ENCODE measurements around the gene TPST2.
A peak's percentile ranks its signal among the peaks of the same experiment; 100 is the strongest.

Gene TPST2

DNA sequence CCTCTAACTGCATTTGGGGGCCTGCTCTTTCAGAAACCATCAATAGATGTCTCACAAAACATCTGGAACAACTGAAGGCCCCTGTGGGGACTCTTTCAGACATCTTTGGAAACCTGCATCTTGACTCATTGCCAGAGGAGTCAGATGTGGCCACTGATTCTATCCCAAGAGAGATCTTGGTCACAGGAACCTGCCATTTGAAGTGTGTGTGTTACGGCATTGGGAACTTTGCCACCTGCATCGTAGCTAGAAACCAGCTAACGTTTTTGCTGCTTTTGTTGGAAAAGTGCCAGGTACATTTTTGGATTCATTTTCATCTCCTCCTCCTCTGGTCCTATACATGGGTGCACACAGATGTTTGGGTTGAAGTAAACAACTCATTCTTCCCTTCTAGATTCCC is 101.9 kb downstream of the TPST2 start:
- no peak for DNase-seq

DNA sequence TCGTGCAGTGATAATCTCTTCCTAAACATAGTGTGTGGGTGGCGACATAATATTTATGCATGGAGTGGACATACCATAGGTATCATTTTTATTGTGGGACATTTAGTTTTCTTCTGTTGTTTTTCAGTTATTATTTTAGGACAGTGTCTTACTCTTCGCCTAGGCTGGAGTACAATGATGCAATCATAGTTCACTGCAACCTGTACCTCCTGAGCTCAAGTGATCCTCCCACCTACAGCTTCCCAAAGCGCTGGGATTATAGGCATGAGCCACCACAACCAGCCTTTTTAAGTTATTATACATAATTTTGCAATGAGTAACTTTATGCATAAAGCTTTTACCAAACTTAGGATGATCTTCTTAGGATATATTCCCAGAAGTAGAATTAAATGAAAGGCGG is 103.5 kb downstream of the TPST2 start:
- DNase-seq = no peak

DNA sequence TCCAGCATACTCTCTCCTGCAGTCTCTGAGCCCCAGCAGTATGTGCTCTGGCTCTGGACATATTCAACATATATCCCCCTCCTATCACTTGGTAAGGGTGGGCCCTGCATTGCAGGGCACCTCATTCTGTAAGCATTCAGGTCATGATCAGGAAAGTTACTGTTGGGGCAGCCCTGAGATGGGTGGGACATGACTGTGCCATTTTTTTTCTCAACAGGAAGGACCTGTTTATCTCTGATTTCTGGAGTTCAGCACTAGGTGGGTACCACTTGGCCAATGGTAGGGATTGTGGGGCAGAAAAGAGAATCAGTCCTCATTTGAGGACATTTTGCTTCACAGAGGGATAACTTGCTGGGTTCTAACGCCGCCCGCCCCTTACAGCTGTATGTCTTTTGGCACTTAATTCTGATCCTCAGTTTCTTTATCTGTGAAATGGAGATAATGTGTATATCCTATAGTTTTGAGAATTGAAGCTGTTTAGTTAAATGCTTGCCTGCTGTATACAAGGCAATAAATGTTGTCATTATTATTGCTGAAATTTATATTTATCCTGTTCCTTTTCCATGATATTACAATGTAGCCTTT is 104.0 kb downstream of the TPST2 start:
- no peak for DNase-seq

DNA sequence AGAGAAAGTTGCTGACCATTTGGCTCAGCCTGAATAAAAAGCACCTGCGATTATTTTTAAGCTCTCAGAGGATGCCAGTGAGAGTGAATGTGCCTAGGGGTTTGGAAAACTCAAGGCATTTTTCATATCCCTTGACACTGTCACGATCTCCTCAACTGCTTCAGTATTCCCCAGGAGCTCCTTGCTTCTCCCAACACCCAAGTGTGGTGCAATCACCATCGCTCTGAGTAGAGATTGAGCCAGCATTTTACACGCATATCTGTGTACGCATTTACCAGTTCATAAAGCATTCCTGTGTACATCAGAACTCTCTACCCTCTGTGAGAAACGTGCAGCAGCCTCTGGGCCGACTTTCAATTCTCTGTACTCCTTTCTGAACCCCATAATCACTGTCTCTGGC is 104.9 kb downstream of the TPST2 start:
- no peak for DNase-seq

DNA sequence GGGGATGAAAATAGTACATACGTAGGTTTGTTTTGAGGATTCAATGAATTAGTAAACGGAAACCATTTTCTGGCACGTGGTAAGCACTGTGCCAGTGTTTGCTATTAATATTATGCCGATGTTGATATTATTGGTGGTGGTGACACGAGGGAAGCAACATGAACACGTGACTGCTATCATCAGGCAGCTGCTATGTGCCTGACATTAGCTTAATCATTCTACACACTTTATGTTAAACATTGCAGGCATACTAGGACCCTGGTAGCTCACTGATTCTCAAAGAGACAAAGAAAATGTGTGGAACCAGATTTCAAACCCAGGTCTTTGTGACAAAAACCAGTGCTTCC is 105.6 kb downstream of the TPST2 start:
- no peak for DNase-seq

DNA sequence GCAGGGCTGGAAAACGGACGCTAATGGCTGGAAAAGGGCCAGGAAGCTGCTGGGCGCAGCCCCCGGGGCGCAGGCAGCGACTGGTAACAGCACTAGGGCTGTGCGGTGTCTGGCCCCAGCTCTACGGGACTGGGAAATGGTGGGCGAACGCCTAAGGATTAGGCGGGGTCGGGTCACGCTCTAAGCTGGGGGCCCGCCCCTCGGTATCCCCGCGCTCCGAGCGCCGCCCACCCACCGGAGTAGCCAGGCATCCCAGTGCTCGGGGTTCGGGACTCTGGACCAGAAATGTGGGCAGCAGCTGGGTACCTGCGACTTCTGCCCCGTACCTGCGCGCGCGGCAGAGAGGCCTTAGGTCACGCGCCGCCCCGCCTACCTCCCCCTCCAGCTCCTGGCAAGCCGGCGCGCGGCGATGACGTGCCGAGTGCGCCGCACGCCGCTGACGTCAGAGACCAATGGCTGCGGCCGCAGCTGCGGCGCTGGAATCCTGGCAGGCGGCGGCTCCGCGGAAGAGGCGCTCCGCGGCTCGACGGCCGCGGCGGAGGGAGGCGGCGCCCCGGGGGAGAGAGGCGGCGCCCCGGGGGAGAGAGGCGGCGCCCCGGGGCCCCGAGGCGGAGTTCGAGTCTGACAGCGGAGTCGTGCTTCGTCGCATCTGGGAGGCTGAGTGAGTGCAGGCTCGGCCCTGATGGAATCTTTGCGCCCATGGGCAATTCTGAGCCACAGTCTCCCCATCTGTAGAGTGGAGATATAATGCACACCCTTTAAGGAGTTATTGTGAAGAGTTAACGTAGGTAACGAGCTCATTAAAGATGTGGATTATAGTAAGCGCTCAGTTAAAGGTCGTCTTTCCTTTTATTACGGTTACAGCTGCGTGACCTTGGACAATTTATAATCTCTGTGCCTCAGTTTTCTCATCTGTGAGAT is 106.2 kb downstream of the TPST2 start, which contains the start of the genes HPS4 and SRRD:
HPS4 (minus strand) TSS at position 345 of the 921 bp plus-strand sequence. CDS start 2,021 bp downstream, outside the sequence.
SRRD (plus strand) TSS at position 439 of the 921 bp plus-strand sequence; CDS start at position 453, 14 bp downstream.
- peak; percentile 80 to 88 (median 84) for DNase-seq

DNA sequence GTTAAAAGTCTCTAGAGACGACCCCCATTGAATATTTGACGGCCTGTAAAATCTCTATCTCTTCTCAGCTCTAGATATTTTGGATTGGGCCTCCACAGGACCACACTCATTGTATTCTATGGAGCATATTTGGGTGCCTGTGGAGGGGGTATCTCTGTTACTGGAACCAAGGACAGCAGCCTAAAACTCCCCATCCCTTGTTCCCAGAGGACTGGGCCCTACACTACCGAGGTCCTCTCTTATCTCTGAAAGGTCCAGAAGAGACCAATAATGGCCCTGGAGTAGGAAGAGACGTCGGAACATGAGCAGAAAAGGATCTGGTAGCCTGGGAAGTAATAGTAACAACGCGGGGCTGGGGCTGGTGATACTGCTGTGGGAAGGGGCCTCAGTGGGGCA is 106.9 kb downstream of the TPST2 start:
- DNase-seq = no peak

DNA sequence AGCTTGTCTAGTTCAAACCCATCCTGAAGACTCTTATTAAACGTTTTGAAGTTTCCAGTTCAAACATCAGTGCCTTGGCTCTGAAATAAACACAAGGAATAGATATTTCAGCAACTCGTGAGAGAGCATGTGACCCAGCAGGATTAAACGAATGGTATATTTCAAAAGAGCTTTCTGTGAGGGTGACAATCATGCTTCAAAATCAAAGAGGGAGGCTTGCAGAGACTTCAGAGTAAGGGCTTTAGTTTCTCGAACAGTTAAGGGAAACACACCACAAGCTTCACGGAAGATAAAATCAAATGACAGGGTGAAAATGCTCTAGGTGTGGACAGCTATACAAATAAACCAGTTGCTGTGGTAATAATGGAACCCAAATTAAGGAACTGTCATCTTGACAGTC is 107.8 kb downstream of the TPST2 start:
- no peak for DNase-seq

DNA sequence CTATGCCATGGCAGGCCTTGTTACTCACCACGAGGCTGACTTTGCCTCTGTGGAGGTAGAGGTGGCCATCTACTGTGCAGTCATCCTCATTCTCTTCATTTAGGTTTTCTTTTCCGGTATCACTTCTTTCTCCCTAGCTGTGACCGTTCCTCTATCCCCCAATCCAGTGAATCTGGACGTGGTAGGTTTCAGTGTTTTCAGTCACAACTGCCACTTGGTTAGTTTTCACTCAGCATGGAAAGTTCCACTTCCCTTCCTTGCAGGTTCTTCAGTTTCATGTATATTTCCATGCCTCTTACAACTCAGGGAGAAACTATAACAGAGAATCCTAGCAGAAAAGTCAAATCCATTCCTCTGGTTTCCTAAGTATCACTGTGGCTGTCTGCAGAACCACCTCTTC is 108.2 kb downstream of the TPST2 start:
- no peak for DNase-seq

DNA sequence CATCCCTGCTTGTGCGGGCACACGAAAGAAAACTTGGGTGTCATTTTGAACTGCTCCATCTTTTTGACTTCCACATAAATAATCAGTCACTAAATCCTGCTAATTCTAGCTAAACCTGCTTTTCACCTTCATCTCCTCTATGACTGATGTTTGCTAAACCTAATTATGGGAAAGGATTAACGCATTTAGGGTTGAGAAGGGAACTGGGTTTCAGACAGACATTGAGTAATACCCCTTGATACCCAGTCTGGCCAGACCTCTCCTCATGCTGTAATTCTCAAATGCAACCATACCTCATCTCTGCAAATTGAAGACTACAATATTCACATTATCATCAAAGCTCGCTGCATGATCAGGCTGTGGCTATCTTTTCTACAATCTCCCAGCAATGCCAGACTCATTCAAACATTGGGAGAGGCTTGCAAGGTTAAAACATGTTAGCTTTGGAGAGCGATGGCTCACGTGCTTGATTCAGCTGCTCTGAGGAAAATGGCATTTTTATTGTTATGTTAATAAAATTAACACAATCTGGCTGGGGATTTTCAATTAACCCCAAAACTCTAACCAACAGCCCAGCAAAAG is 108.7 kb downstream of the TPST2 start:
- DNase-seq = no peak

DNA sequence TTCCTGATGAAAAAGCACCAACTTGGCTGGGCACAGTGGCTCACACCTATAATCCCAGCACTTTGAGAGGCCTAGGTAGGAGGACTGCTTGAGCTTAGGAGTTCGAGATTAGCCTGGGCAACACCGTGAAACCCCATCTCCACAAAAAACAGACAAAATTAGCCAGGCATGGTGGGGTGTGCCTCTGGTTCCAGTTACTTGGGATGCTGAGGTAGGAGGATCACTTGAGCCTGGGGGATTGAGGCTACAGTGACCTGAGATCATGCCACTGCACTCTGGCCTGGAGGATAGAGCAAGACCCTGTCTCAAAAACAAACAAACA is 109.4 kb downstream of the TPST2 start:
- no peak for DNase-seq

DNA sequence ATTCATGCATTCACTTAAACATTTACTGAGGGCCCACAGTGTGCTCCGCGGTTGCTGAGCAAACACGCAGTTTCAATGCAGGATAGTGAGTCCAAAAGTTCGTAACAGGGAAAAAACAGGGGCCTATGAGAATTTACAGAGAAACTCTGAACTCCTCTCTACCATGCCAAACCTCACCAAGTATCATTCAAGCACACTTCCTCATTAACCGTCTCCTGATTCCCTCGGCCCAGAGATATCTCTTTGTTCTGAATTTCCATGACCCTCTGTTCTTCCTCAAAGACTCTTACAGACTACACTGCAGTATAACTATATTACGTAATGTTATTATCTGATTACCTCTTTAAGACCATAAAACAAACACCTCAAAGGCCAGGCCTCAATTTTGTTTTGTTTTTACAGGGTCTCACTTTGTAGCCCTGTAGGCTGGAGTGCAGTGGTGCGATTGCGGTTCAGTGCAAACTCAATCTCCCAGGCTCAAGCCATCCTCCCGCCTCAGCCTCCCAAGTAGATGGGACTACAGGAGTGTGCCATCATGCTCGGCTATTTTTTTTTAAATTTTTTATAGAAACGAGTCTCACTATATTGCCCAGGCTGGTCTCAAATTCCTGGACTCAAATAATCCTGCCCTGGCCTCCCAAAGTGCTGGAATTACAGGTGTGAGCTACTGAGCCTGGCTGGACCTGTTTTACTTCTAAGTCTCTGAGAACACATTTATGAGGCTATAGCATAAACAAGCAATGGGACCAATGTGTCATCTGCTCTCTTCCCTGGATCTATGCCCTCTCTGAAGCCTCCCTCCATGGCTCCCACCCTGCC is 109.9 kb downstream of the TPST2 start:
- no peak for DNase-seq

DNA sequence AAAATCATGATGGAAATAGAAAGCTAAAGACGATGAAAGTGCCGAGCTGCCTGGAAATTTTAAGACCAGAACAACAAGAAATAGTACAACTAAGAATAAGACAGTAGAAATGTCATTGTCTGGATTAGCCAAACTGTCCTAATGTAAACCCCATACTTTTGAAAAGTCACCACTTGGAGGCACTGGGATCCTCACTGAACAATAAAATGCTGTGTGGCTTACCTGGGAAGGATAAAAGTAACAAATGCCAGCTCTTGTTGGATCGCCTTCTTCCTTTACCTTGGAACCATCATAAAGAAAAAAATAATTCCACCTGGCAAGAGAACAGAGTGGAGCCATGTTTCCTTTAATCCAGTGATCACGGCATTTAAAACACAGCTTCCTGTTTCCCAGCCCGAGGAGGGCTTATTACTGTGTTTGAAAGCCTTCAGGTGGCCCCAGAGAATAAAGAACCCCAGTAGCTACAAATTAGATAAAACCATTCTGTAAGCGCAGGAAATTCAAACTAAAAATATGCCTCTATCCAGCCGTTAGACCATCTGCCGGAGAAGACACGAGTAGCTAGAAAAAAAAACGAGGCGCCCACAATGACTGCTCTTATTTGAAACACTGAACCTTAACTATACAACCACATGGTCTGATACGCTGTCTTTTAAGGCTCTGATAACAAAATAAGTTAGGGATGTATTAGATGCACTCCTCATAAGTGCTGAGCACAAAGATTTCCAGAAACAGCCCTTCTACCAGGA is 110.7 kb downstream of the TPST2 start:
- no peak for DNase-seq

DNA sequence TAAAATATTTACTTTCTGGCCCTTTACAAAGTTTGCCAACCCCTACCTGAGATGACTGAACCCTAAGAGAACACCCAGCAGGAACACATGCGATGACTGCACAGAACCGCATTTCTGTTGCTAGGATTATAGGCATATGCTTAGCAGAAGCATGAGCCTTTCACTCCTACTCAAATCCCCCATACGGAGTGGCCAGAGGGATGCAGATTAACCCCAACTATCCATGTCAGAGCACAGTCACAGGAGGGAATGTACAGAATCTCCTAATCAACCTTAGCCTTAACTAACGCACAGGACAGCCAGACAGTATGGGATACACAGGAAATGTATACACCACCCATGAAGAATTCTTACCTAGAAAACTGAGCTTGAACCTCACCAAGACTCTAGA is 112.6 kb downstream of the TPST2 start:
- DNase-seq = no peak

DNA sequence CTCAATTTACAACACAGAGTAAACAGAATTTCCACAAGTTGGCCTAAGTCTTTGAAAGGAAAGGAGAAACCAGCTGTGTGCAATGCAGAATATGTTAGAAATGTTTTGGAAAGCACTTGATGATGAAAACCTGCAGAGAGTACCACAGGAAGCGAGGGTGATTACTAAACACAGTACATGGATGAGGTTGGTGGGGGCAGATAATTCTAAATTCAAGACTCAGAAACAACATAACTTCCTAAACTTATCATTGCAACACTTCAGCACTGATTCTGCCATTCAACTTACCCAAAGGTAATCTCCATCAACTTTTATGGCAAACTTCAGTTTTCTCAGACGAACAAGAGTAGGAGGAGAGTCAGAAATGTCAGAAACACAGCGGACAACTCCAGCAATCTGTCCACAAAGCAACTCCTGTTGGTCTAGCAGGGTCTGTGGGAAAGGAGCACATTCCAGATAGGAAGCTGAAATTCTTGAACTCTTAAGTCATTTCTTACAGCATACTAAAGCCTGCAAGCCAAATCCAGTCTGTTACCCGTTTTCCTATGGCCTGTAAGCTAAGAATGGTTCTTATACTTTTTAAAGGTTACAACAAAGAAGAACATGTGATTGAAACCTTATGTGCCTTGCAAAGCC is 113.1 kb downstream of the TPST2 start:
- DNase-seq = no peak

DNA sequence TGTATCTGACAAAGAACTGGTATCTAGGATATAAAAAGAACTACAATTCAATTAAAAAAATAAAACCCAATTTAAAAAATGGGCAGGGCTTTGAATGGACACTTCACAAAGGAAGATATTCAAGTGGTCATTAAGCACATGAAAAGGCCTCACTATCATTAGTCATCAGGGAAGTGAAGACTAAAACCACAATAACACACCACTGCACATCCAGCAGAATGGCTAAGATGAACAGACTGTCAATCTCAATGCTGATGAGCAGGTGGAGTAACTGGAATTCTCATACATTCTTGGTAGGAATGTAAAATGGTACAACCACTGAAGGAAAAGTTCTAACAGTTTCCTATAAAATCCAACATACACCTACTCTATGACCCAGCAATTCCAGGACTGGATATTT is 115.2 kb downstream of the TPST2 start:
- DNase-seq = no peak
